PFSK-1 (cell line): ENCODE data around the gene HRH3.

Experiments used
- POLR2AphosphoS5 ChIP-seq: IDR thresholded peaks from 2 replicates; pipeline ENCODE4 v1.6.1; 2012; ENCODE audit warnings: low read depth, mild to moderate bottlenecking, control low read depth, low read length, moderate library complexity
- TAF1 ChIP-seq: IDR thresholded peaks from 2 replicates; pipeline ENCODE4 v1.6.1; 2012; ENCODE audit warnings: low read length, control low read depth, borderline replicate concordance; ENCODE audit not compliant: insufficient read depth
- TF ChIP-seq, protein P1 (sequence below), 2 experiments: IDR thresholded peaks; 2 replicates each; pipeline versions ENCODE4 v1.6.1 to v1.8.0; 2011 to 2012; ENCODE audit warnings: low read depth in 2 of 2, low read length in 2 of 2, control low read depth in 1 of 2, inconsistent platforms in 1 of 2, mild to moderate bottlenecking in 1 of 2, moderate library complexity in 1 of 2; ENCODE audit not compliant: insufficient read depth in 1 of 2

- TF ChIP-seq POLR2AphosphoS5 (no peak), TAF1 (no peak)
- TF ChIP-seq, protein P1, sequence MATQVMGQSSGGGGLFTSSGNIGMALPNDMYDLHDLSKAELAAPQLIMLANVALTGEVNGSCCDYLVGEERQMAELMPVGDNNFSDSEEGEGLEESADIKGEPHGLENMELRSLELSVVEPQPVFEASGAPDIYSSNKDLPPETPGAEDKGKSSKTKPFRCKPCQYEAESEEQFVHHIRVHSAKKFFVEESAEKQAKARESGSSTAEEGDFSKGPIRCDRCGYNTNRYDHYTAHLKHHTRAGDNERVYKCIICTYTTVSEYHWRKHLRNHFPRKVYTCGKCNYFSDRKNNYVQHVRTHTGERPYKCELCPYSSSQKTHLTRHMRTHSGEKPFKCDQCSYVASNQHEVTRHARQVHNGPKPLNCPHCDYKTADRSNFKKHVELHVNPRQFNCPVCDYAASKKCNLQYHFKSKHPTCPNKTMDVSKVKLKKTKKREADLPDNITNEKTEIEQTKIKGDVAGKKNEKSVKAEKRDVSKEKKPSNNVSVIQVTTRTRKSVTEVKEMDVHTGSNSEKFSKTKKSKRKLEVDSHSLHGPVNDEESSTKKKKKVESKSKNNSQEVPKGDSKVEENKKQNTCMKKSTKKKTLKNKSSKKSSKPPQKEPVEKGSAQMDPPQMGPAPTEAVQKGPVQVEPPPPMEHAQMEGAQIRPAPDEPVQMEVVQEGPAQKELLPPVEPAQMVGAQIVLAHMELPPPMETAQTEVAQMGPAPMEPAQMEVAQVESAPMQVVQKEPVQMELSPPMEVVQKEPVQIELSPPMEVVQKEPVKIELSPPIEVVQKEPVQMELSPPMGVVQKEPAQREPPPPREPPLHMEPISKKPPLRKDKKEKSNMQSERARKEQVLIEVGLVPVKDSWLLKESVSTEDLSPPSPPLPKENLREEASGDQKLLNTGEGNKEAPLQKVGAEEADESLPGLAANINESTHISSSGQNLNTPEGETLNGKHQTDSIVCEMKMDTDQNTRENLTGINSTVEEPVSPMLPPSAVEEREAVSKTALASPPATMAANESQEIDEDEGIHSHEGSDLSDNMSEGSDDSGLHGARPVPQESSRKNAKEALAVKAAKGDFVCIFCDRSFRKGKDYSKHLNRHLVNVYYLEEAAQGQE (IDR thresholded peaks at IDR 0.05; ENCODE audit: insufficient read depth in 1 of 2, low read depth in 2 of 2, low read length in 2 of 2): no peak
These were observed 48.8 kb downstream of the HRH3 start for GRCh38 chr20:62171245-62171644.
